HL-60/S4 treated with retinoic acid at 250 ng/mL for 4 days and 3 days (cell line): ENCODE measurements around the gene PARD3B.

Source experiments
- in situ Hi-C: fragments of 300-500 bp; cut with MboI; formaldehyde crosslinking; loops from 2 replicates; pipeline ENCODE4 v1.7.0; 2022; ENCODE audit warnings: low sequenced_read_pairs

PARD3B gene

DNA sequence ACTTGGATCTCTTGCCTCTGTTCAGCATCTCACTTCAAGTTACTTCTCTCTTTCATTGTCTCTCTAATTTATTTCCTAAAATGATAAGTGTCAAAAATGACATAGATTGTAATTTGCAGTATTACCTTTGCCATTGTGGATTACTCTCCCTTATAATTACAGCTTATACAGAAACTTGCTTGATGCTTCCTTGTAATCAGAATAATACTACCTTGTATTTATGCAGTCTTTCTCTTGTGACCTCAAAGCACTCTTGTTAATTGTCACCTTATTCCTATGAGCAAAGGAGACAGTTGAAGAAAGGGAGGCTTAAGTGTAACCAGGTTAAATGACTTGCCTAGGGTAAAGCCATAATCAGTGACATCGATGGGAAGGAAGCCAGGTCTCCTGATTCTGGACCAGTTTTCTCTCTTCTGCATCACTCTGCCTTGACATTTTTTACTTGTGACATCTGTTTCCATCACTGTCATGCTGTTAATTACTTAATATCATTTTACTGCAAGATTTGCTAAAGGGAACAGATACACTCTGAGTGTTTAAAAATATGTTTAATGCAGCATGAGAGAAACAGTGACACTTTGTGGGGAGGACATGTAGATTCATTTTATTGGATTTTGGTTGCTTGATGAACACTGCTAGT lies 388.6 kb downstream of the PARD3B start:
- in situ Hi-C loops = no loop called here

DNA sequence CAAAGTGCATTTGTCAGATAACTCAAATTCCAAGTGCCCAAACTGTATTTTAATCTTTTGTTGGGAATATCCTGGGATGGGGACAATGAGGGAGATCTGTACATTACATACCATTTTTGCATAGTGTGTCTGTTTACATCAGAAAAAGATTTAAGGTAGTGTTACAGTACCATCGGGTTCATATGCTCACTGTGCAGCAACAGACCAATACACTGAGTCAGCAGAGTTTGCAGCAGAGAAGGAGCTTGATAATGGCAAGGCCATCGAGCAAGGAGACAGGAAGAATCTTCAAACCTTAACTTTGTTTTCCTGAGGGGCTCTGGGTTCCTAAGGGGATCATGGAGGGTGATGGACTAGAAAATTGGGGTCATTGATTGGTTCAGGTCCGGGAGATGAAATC lies 399.7 kb downstream of the PARD3B start:
- in situ Hi-C loops = no loop called here

DNA sequence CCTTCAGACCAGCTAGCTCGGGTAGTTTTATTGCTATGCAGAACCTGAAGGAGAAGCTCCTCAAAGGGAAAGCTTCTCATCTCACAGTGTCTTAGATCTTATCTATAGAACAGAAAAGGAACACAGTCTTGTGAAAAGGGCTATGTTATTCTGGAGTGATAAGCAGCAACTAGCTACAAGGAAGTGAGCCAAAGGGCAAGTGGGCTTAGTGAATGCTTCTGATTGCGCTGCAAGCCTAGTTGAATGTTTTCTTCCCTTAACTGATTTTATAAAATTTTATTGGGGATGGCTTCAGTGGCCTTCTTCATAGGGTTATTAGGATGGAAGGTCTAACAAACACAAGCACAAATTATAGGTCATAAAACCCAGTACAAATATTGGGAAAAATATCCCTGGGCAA lies 400.1 kb downstream of the PARD3B start:
- in situ Hi-C loops = no loop called here

DNA sequence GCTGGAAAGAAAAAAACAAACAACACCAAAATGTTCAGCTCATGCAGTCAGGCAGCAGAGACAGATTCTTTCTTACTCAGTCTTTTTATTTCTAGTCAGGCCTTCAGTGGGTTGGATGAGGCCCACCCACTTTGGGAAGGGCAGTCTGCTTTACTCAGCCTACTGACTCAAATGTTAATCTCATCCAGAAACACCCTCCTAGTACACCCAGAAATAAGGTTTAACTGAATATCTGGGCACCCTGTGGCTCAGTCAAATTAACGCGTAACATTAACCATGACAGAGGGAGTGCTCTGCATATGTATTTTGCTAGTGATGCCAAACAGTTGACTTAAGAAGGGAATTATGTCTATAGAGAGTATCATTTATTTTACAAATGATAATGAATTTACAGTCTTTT lies 401.6 kb downstream of the PARD3B start:
- in situ Hi-C loops = no loop called here

DNA sequence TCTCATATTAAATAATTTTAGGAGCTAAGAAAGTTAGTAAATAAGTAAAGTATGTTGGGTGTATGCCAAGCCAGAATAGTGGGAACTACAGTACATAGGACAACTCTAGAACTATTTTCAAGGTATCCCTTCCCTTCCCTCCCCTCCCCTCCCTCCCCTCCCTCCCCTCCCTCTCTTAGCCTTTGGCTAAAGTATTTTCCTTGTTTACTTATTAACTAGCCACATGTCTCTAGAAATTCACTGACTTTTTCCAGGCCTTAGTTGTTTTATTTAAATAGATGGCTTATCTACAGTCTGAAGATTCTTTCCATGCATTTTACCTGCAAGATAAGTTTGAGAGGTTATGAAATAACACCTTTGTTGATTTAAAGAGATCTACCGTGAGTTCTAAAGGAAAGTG lies 402.1 kb downstream of the PARD3B start:
- in situ Hi-C loops = no loop called here

DNA sequence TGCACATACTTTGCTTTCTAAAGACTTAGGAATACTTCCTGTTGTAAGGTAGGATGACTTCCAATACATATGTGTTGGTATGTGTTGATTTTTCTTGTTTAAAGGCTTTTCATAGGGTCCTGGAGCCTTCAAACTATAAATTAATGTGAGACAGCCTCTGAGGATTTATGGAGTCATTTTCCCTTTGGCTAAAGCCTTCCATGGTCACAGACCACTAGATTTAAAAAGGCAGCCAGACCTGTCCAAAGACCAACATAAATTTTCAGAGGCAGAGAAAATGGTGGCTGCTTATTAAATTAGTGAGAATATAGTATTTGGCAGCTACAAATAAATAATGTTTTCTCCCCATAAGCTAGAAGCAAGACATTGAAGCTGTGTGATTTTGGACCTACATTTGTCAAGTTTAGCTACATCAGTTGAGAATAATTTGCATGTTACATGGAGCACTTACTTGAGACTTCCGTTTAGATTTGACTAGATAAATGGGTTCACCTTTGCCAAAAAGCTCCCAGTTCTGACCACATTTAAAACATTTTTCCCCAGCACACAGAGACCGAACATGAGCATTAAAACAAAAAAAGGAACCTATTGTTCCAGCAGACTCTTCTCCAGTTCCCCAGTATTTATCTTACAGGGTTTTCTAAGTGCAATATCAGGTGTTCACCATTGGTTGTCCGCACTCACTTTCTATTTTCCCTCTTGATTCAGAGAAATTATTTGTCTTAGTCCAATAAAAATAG lies 402.9 kb downstream of the PARD3B start:
- in situ Hi-C loops = no loop called here

DNA sequence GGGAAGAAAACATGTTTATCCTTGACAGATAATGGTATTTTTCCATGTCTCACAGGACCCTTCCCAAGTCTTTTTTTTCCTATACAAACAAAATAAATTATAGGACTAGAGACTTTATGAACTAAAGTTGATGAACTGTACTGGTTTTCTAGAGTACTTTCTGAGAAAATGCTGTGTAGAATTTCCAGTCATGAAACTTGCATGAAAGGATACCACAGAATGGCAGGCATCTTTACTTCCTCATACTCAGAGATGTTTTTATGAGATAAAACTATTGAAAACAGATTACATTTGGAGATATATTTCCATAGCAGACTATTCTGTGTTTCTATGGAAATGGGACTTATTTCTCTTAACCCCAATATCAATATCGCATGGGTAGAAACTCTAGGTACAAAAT lies 403.5 kb downstream of the PARD3B start:
- in situ Hi-C loops = no loop called here

DNA sequence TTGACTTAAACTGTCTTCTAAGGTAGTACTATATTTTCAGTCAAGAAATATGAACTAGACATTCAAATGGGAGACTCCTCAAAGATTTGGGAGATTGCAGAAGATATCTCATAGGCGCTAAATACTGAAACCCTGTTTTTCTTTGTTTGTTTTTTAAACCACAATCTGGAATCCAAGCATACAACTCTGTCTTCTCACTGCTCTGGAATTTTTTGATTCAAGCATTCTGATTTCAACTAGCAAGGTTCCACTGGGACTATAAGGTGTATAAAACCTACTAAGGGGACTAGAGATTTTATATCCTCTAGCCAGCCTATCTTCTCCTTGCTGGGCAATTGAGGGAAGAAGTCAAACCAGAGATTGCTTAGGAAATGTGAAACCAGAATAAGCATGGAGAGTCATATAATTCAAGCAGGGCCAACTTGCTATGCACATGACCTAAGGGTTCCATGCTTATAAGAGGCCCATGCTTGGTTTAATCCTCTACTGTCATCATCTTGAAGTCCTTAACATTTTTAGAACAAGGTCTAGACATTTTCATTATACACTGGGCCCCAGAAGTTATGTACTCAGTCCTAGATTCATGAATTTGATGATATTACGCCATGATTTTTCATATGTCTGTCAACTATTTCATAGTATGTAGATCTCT lies 405.5 kb downstream of the PARD3B start:
- in situ Hi-C loops = no loop called here

DNA sequence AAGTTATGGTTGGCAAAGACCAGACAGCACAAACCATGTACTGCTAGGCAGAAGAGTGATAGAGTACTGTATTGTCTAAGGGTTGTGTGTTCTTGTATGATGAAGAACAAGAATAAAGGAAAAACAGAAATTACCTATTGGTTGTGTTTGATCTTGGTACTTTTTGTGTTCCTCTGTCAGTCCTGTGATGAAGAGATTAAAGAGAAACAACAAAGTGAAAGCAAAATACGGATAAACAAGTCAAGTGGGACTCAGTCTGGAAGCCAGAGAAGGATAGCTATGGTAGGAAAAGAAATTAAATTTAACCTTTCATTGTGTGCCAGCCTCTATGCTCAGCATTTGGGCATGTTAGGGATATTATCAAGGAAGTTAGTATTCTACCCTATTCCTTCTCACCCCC lies 413.1 kb downstream of the PARD3B start:
- in situ Hi-C loops = no loop called here

DNA sequence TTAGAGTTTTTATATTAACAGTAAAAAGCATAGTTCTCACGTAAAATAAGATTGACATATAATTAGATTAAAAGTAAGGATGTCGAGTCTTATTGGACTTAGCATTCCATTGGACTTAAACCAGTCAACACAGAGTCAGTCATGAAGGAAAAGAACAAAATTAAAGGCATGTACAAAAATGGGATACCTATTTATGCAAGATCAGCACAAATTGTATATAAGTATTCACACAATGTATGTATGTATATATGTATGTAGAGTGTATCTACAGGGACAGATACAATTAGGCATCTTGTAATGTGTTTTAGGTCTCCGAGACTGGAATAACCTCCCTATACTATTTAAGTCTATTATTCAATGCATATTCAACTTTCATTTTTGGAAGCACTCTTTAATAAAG lies 419.1 kb downstream of the PARD3B start:
- in situ Hi-C loops = no loop called here

DNA sequence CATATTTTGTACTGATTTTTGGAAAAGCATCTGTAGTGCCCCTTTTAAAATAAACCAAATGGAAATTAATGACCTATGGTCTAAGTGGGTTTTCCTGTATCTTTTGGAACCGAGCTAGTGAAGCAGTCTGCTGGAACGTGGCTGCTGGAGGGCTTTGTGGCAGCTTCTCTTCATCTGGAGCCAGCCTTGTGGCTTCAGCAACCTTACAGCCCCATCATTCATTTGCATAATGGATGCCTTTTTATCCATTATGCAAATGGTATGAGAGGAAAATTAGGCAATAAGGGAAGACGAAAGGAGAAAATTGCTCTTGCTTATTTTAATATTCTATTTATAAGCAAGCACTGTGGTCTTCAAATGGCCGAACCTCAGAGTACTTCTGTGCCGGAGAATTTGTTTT lies 421.0 kb downstream of the PARD3B start:
- in situ Hi-C loops = no loop called here

DNA sequence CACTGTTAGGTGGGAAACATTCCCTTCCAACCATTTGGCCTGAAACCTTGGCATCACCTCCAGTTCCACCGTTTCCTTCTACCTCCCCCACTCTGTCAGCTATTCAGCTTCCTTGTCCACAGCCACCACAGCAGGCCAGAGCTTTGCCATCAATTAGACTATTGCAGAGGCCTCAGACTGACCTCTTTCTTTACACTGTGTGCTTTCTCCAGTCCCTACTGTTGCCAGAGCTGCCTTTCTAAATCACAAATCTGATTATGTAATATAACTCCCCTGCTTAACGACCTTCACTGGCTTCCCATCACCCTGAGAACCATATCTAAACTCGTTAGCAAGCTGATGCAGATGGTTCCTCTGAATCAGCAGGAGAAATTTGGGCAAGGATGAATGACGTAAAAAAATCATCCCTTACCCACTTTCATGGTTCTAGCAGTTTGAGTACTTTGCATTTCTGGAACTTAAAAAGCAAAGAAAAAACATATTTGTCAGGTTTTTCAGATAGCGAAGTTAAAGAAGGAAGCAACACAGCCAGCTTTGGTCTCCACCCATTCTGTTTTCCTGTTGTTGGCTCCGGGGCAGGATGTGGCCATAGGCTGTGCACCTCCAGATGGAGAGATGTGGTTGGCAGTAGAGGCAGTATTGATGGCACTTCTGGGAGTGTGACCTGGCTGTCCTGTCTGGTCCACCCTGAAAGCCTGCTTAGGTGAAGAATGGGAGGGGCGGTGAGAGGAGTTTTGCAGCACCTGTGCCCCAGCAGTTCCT lies 422.1 kb downstream of the PARD3B start:
- in situ Hi-C loops = no loop called here

DNA sequence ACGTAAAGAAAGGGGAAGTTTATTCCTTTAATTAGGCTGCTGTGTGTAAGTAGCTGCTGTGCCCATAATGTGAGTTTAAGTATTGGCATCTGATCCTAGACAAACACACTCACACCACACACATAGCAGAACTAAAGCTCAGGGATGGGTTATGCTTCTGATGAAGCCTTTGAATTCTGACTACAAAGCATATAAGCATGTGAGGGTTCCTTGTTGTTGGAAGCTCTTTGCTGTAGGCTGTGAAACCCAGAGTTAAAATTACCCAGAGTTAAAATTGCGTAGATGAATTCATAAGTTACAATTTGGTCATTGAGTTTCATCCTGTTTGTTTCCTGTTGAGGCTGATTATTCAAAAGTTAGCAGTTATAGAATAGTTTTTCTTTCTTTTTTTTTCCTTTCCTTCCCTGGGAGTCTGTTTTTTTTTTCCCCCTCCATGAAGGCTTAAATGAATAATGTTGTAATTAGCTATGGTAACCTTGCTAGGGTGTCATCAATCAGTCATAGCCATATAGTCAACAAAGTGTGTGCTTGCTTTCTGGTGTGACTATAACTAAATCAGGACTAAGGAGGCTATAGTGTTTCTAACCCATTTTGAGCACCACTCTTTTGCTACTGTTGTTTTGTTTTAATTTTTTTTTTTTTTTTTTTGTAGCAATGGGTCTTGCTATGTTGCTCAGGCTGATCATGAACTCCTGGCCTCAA lies 426.1 kb downstream of the PARD3B start:
- in situ Hi-C loops = no loop called here

DNA sequence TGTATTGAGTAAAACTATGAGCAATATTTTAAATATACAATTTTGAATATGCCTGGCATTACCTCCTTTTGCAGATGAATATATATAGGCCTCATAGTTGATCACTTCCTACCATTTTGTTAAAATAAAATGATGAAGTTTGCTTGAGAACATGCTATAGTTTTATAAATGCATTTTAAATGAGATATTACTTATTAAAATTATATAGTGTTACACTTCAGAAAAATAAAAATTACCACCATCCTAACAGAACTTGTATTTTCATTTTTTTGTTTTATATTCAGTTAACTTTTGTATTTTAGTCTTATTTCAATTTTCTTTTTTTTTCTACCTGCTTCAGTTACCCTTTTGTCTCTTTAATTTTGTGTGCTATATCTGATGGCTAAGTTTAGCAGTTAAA lies 426.9 kb downstream of the PARD3B start:
- in situ Hi-C loops = no loop called here

DNA sequence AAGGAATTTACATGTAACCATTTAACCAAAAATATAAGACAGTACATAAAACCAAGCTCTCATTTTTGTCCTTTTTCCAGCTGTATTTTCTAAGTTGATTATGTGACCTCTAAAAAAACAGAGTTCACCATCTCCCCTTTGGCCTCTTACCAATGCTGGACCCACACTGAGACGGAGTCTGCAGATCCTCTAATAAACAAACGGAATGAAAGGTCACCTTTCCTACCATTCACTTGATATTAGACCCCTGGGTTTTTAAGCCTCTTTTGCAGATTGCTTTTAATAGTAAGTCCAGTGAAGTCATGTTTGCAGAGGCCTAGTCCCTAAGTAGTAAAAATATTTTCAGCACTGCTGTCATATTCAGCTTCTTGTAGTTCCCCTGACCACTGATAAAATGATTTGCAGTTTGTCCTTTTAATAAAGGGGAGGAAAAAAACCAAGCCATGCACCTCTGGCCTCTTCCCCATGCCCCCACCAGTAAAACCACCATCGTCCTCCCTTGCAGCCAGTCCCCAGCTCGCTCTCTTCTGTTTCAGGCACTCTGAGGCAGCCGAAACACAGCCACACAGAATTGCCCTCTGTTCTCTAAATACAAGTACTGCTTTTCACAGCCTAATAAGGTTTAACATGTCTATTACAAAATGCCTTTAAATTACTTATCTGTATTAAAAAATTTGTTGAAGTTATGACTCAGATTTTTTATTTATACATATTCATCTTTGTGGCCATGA lies 427.5 kb downstream of the PARD3B start:
- in situ Hi-C loops = no loop called here

DNA sequence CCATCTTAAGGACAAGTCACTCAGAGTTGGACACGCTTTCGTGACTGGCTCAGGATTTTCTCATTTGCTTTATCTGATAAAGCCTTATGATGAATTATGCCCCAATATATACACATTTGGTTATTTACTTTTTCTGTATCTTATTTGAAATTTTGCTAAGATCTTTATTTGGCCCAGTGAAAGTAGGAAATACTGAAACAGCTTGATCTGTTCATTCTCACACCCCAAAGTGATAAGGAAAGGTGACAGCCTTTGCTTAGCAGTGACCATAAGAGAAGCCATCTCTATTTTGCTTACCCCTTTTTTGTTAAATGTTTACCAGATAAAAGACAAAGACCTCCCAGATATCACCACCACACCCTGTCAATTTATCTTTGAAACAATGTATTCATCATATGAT lies 428.3 kb downstream of the PARD3B start:
- in situ Hi-C loops = no loop called here

DNA sequence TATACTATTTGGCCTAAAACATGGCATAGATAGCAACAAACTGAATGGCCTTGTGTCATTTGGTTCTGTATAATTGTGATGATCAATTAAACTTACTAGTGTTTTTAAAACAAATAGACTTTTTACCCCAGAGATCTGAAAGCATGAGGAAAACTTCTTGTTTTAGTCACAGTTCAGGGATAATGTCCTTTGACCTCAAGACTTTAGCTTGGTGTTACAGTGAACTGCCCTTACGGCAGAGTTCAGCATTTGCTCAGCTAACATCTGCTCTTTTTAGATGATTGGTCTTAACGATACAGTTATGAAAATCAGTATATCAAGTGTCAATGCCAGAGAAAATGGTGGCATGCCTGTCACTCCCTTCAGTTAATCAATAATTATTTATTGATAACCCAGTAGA lies 429.2 kb downstream of the PARD3B start:
- in situ Hi-C loops = no loop called here

DNA sequence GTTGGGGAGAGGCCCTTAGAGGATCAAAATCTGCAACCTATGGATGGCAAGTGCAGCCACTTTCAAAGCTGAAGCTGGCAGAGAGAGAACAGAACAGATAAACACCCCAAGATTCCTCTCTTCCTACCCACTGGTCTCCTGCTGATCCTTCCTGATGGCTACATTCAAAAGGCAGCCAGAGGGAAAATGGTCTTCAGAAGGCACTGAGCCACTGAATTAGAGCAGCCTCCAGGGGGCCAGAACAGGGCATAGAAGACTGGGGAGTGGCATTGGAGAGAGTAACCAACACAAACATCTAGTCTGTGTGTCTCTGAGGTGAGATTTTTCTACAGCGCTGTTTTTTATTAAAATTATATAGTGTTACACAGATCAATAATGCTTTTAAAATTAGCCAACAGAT lies 432.6 kb downstream of the PARD3B start:
- in situ Hi-C loops = no loop called here

DNA sequence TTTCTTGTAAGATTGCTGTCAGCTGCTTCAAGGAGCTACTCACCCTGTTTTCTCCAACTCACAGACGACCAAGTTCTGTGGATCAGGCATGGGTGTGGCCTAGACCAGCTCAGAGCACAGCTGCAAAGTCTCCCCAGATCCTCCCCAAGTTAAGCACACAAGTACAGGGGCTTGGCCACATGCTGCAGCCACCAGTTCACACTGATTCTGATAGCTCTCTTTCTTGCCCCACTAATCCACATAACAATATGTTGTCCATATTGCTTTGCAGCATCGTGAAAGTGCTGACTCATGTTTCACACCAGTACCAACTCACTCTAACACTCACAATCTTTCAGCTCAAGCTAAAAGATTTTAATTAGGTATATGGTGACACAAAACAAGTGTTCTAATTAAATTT lies 437.0 kb downstream of the PARD3B start:
- in situ Hi-C loops = no loop called here

DNA sequence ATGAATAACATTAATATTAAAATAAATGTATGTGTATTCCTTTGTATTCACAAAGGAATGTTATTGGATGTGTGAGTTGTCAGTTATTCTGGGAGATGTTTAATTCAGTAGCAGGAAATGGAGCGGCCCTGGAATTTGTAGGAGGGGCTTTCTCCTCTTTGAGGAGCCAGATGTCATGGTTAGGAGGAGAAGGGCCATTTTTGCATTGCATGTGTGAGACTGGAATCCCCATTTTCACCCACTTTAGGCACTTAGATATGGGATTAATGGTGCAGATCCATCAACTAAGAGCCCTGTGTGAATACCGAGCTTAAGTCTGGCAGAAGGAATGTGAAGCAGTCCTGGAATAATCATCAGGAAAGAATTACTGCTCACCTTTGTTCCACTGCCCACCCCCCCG lies 439.2 kb downstream of the PARD3B start:
- in situ Hi-C loops = no loop called here
